ENCODE results near the gene KLF11. TPM values are rescaled to one million over a fixed set of nuclear protein-coding genes. Genes with fewer than 3 reads are reported as not detected.
"Not testable (repeated sequence)": the region's sequence is repeated elsewhere in the genome, so short reads cannot be mapped to it uniquely, and the experiment has no call there.

Gene KLF11
- total RNA-seq, 1 donor from 2014 or later, result 6.6 TPM

- DNase-seq (ENCODE audit: low read depth), result peak; percentile 11
- not testable (repeated sequence) for FAIRE-seq; H3K4me3 ChIP-seq (ENCODE audit: low read depth, low read length); H3K27me3 ChIP-seq (ENCODE audit: control insufficient read depth, insufficient read depth, low read length); H3K36me3 ChIP-seq (ENCODE audit: control insufficient read depth, insufficient read depth, low read length)
Measured at GRCh38 chr2:10012366-10012962, 30.9 kb upstream of the KLF11 start.

- no peak for DNase-seq (ENCODE audit: low read depth)
- no peak for TF ChIP-seq CTCF (IDR thresholded peaks at IDR 0.05; ENCODE audit: insufficient read depth, low read length, severe bottlenecking)
Measured at GRCh38 chr2:10012963-10013461, 30.3 kb upstream of the KLF11 start.

GRCh38 chr2:10013651-10014417 lies 29.5 kb upstream of the KLF11 start:
- H3K4me3 ChIP-seq (ENCODE audit: low read depth, low read length); H3K27me3 ChIP-seq (ENCODE audit: control insufficient read depth, insufficient read depth, low read length); H3K36me3 ChIP-seq (ENCODE audit: control insufficient read depth, insufficient read depth, low read length); DNase-seq (ENCODE audit: low read depth): not testable (repeated sequence)
- FAIRE-seq, result peak; percentile 91

More at GRCh38 chr2:10012963-10013461, 30.3 kb upstream of the KLF11 start:
- FAIRE-seq, result peak; percentile 98
- no peak overlapping the region for H3K4me3 ChIP-seq (ENCODE audit: low read depth, low read length)
- H3K36me3 ChIP-seq (ENCODE audit: control insufficient read depth, insufficient read depth, low read length), result no peaks in the 10 kb centered on the region
- no peaks in the 10 kb centered on the region for H3K27me3 ChIP-seq (ENCODE audit: control insufficient read depth, insufficient read depth, low read length)

GRCh38 chr2:10014418-10015190 lies 28.7 kb upstream of the KLF11 start:
- no peaks in the 10 kb centered on the region for H3K36me3 ChIP-seq (ENCODE audit: control insufficient read depth, insufficient read depth, low read length)
- peak; percentile 93 for DNase-seq (ENCODE audit: low read depth)
- no peaks in the 10 kb centered on the region for H3K27me3 ChIP-seq (ENCODE audit: control insufficient read depth, insufficient read depth, low read length)
- H3K4me3 ChIP-seq (ENCODE audit: low read depth, low read length), result no peak overlapping the region
- no peak for TF ChIP-seq CTCF (IDR thresholded peaks at IDR 0.05; ENCODE audit: insufficient read depth, low read length, severe bottlenecking)
- peak; percentile 94 for FAIRE-seq

- not testable (repeated sequence) for H3K4me3 ChIP-seq (ENCODE audit: low read depth, low read length); H3K27me3 ChIP-seq (ENCODE audit: control insufficient read depth, insufficient read depth, low read length); DNase-seq (ENCODE audit: low read depth); FAIRE-seq; H3K36me3 ChIP-seq (ENCODE audit: control insufficient read depth, insufficient read depth, low read length)
Measured at GRCh38 chr2:10015376-10015989, 27.9 kb upstream of the KLF11 start.

GRCh38 chr2:10016001-10016801 lies 27.1 kb upstream of the KLF11 start:
- Histone ChIP-seq H3K27me3 (ENCODE audit: control insufficient read depth, insufficient read depth, low read length) (no peaks in the 10 kb centered on the region), H3K4me3 (ENCODE audit: low read depth, low read length) (no peak overlapping the region), H3K36me3 (ENCODE audit: control insufficient read depth, insufficient read depth, low read length) (no peaks in the 10 kb centered on the region)
- no peak for TF ChIP-seq CTCF (IDR thresholded peaks at IDR 0.05; ENCODE audit: insufficient read depth, low read length, severe bottlenecking)
- DNase-seq (ENCODE audit: low read depth), result no peak
- no peak for FAIRE-seq
